Measurements from ENCODE around the gene WDR12. TPM values are rescaled to one million over a fixed set of nuclear protein-coding genes. Genes with fewer than 3 reads are reported as not detected.

Gene WDR12
- total RNA-seq, 1 experiment from 2014 or later: 141 TPM

DNA sequence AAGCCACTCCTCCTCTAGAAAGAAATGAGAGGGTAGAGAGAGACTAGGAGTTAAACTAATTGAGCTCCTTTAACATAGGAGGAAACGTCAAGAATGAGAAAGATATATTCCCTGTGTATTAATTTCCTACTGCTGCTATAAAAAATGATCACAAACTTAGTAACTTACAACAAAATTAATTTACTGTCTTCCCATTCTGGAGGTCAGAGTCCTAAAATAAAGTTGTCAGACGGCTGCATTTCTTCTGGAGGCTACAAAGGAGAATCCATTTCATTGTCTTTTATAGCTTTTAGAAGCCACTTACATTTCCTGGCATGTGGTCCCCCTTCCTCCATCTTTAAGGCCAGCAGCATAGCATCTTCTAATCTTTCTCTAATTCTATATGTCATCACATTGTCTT lies 66.8 kb downstream of the WDR12 start:
- ChIA-PET CTCF (interaction anchor here (0.6 to 3.3 kb wide), 4 partner anchors 14 to 255 kb away, joined by 3 to 10 read pairs (median 3); no protein-coding TSS in a partner anchor), POLR2A (no interaction called here)
- DNase-seq (ENCODE audit: unreplicated experiment): no peak
- no peaks in the 10 kb centered on the region for H3K4me1 Mint-ChIP-seq (ENCODE audit: insufficient read depth, unreplicated experiment)
- no TSS peak for BruUV-seq (replicated peaks)
- no peaks in the 10 kb centered on the region for H3K27me3 Mint-ChIP-seq (ENCODE audit: insufficient read depth, unreplicated experiment)
- no peak overlapping the region for H3K4me3 Mint-ChIP-seq (ENCODE audit: unreplicated experiment)
- TF ChIP-seq, protein P1, sequence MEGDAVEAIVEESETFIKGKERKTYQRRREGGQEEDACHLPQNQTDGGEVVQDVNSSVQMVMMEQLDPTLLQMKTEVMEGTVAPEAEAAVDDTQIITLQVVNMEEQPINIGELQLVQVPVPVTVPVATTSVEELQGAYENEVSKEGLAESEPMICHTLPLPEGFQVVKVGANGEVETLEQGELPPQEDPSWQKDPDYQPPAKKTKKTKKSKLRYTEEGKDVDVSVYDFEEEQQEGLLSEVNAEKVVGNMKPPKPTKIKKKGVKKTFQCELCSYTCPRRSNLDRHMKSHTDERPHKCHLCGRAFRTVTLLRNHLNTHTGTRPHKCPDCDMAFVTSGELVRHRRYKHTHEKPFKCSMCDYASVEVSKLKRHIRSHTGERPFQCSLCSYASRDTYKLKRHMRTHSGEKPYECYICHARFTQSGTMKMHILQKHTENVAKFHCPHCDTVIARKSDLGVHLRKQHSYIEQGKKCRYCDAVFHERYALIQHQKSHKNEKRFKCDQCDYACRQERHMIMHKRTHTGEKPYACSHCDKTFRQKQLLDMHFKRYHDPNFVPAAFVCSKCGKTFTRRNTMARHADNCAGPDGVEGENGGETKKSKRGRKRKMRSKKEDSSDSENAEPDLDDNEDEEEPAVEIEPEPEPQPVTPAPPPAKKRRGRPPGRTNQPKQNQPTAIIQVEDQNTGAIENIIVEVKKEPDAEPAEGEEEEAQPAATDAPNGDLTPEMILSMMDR (IDR thresholded peaks at IDR 0.05; ENCODE audit: unreplicated experiment): no peak
- H3K36me3 Mint-ChIP-seq (ENCODE audit: insufficient read depth, unreplicated experiment): no peaks in the 10 kb centered on the region
- H3K27ac Mint-ChIP-seq (ENCODE audit: low read depth, unreplicated experiment): no peak overlapping the region
- H3K9me3 Mint-ChIP-seq (ENCODE audit: unreplicated experiment): no peaks in the 10 kb centered on the region
- intact Hi-C loops (cut with micrococcal nuclease): no loop called here

DNA sequence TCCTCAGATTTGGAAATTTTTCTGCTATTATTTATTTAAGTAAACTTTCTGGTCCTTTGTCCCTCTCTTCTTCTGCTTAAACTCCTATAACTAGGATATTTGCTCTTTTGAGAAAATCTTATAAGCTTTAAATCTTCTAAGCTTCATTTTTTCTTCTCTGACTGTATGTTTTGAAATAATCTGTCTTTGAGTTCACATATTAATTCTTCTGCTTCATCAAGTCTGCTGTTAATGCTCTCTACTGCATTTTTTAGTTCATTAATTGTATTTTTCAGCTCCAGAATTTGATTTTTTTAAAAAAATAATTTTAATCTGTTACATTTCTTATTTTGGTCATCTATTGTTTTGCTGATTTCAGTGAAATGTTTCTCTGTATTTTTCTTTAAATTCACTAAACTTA lies 68.8 kb downstream of the WDR12 start:
- no peaks in the 10 kb centered on the region for H3K27me3 Mint-ChIP-seq (ENCODE audit: insufficient read depth, unreplicated experiment)
- H3K4me3 Mint-ChIP-seq (ENCODE audit: unreplicated experiment): no peak overlapping the region
- no TSS peak for BruUV-seq (replicated peaks)
- ChIA-PET CTCF (interaction anchor here (0.7 to 3.3 kb wide), 4 partner anchors 10 to 796 kb away, joined by 3 to 10 read pairs (median 5); no protein-coding TSS in a partner anchor), POLR2A (interaction anchor here (0.7 kb wide), 1 partner anchor 922 kb away, joined by 3 read pairs; no protein-coding TSS in a partner anchor)
- H3K27ac Mint-ChIP-seq (ENCODE audit: low read depth, unreplicated experiment): no peak overlapping the region
- TF ChIP-seq, protein P1 (IDR thresholded peaks at IDR 0.05; ENCODE audit: unreplicated experiment): no peak
- no peaks in the 10 kb centered on the region for H3K36me3 Mint-ChIP-seq (ENCODE audit: insufficient read depth, unreplicated experiment)
- H3K4me1 Mint-ChIP-seq (ENCODE audit: insufficient read depth, unreplicated experiment): no peaks in the 10 kb centered on the region
- no peaks in the 10 kb centered on the region for H3K9me3 Mint-ChIP-seq (ENCODE audit: unreplicated experiment)
- intact Hi-C loops (cut with micrococcal nuclease): no loop called here
- DNase-seq (ENCODE audit: unreplicated experiment): no peak

DNA sequence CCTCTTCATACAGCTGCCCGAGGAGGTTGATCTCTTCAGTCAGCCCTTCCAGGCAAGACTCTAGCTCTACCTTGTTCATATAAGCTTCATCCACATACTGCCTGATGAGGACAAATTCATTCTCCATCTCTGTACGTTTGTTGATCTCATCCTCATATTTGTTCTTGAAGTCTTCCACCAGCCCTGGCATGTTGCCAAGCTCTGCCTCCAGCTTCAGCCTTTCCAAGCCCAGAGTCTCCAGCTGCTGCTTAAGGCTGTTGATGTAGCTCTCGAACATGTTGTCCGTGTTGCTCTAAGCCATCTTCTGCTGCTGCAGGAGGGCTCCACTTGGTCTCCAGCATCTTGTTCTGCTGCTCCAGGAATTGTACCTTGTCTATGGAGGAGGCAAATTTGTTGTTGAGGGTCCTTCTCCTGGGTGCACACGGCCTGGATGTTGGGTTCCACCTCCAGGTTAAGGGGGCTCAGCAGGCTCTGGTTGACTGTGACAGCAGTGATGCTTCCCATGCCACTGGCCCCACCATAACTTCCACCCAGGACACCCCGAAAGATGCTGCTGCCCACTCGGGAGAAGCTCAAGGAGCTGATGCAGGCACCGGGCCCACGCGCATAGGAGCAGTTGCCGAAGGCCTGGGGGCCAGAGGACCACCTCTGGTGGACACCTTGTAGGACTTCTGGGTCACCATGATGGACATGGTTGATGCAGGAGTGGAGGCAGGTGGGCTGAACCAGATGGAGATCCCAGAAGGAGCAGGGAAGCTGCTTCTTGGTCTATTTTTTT lies 70.2 kb downstream of the WDR12 start:
- ChIA-PET CTCF (interaction anchor here (0.7 to 2.4 kb wide), 3 partner anchors 10 to 252 kb away, joined by 3 to 11 read pairs (median 4); no protein-coding TSS in a partner anchor), POLR2A (interaction anchor here (0.6 to 0.7 kb wide), 3 partner anchors 33 to 370 kb away, joined by 3 to 5 read pairs (median 4); no protein-coding TSS in a partner anchor)
- Mint-ChIP-seq H3K27ac (ENCODE audit: low read depth, unreplicated experiment) (no peak overlapping the region), H3K9me3 (ENCODE audit: unreplicated experiment) (no peaks in the 10 kb centered on the region), H3K36me3 (ENCODE audit: insufficient read depth, unreplicated experiment) (no peaks in the 10 kb centered on the region), H3K4me3 (ENCODE audit: unreplicated experiment) (no peak overlapping the region), H3K27me3 (ENCODE audit: insufficient read depth, unreplicated experiment) (no peaks in the 10 kb centered on the region), H3K4me1 (ENCODE audit: insufficient read depth, unreplicated experiment) (no peaks in the 10 kb centered on the region)
- no TSS peak for BruUV-seq (replicated peaks)
- intact Hi-C loops (cut with micrococcal nuclease): no loop called here
- TF ChIP-seq, protein P1 (IDR thresholded peaks at IDR 0.05; ENCODE audit: unreplicated experiment): no peak
- no peak for DNase-seq (ENCODE audit: unreplicated experiment)

Data from MCF 10A (cell line).